ENCODE measurements around the gene CDH16. TPM values are rescaled to one million over a fixed set of nuclear protein-coding genes. Genes with fewer than 3 reads are reported as not detected.
A peak's percentile ranks its signal among the peaks of the same experiment; 100 is the strongest.

CDH16 gene
- total and polyA plus RNA-seq, 2 of the 13 experiments (the other 11 are each of a cell fraction or from before 2014, with no cell fraction given) = 2.7 to 3.9 TPM

- DNase-seq (ENCODE audit: low spot score) (no peak), FAIRE-seq (no peak), ATAC-seq (no peak)
- Histone ChIP-seq H2AFZ (ENCODE audit: low read length) (no peak overlapping the region), H3K27me3 (ENCODE audit: control insufficient read depth in 1 of 2, insufficient read depth in 2 of 2, low read length in 2 of 2) (peaks cover 4 to 24% of the 10 kb centered on the region in 2 experiments; a peak in 4 of 5 replicates), H3K4me3 (replicated peaks in 1 of 3; ENCODE audit: insufficient read depth in 1 of 3, low read depth in 2 of 3, low read length in 3 of 3) (no peak overlapping the region), H3K9me3 (ENCODE audit: low read length) (0 out of 2 replicates have a peak, but pooled peaks cover 5% of the 10 kb centered on the region), H3K4me2 (ENCODE audit: low read depth, low read length) (no peak overlapping the region), H3K27ac (ENCODE audit: extremely low read length, insufficient read depth, low read length) (no peak overlapping the region), H4K20me1 (ENCODE audit: insufficient read depth, low read length) (no peaks in the 10 kb centered on the region), H3K79me2 (ENCODE audit: insufficient read depth, low read length) (no peaks in the 10 kb centered on the region), H3K36me3 (replicated peaks in 1 of 2; ENCODE audit: control insufficient read depth in 1 of 2, insufficient read depth in 2 of 2, low read length in 2 of 2) (no peaks in the 10 kb centered on the region), H3K4me1 (ENCODE audit: insufficient read depth, low read length) (peaks cover 70% of the 10 kb centered on the region), H3K9ac (ENCODE audit: insufficient read depth, low read depth, low read length) (no peak overlapping the region)
- ChIA-PET CTCF (ENCODE audit: low intra/inter-chr PET ratio, low total read pairs) (no interaction called here), POLR2A (no interaction called here)
- WGBS (ENCODE audit: low lambda C conversion rate) = 60% methylated on average over 4 of the region's 4 CpGs
- BruUV-seq (replicated peaks) = no TSS peak
- no peak for TF ChIP-seq ARID5B (CRISPR knock-in tag; IDR thresholded peaks at IDR 0.05)
- peak; percentile 39 for TF ChIP-seq ZNF7 (CRISPR knock-in tag; IDR thresholded peaks at IDR 0.05)
- TF ChIP-seq MAFK (conservative IDR thresholded peaks at IDR 0.05 in 1 of 2, IDR thresholded peaks at IDR 0.05 in 1 of 2; ENCODE audit: low read length in 2 of 2) = peak; percentile 47 to 56
- TF ChIP-seq PRPF4 (IDR thresholded peaks at IDR 0.05; ENCODE audit: low read depth, low read length, poor library complexity, severe bottlenecking) = no peak
- TF ChIP-seq NFE2L2 (IDR thresholded peaks at IDR 0.05; ENCODE audit: low read length) = peak; percentile 85
- peak; percentile 40; the same call in 1 of the 2 replicates for TF ChIP-seq MAFF (IDR thresholded peaks at IDR 0.05; ENCODE audit: low read depth, low read length)
- no peak for TF ChIP-seq ARID3A (IDR thresholded peaks at IDR 0.05; ENCODE audit: low read depth, low read length)
- peak; percentile 97; the same call in 1 of the 2 replicates for TF ChIP-seq ZNF484 (CRISPR knock-in tag; IDR thresholded peaks at IDR 0.05; ENCODE audit: borderline replicate concordance, low read depth)
- intact Hi-C loops (cut with micrococcal nuclease; ENCODE audit: unreplicated experiment) = loop anchor here (10.0 kb wide), 1 partner anchor 64 kb away; no protein-coding TSS in a partner anchor
- in situ Hi-C loops (cut with HindIII; ENCODE audit: extremely low pct_ligation_motif_present, low pct_unique_long_range_greater_than_20kb) = no loop called here
These were observed 32.5 kb upstream of the CDH16 start for GRCh38 chr16:66950971-66951790.

Data from HepG2 (cell line).